ENCODE results near the gene STK11. TPM values are rescaled to one million over a fixed set of nuclear protein-coding genes. Genes with fewer than 3 reads are reported as not detected.

The STK11 gene
- total RNA-seq, 1 donor from 2014 or later, result 69.6 TPM

- Mint-ChIP-seq H3K27me3 (ENCODE audit: insufficient read depth) (no peaks in the 10 kb centered on the region), H3K4me1 (ENCODE audit: low read depth) (no peaks in the 10 kb centered on the region), H3K4me3 (no peak overlapping the region), H3K36me3 (ENCODE audit: low read depth) (peaks cover 13% of the 10 kb centered on the region), H3K9me3 (no peaks in the 10 kb centered on the region), H3K27ac (no peak overlapping the region)
- intact Hi-C loops (cut with micrococcal nuclease), result no loop called here
- DNase-seq (ENCODE audit: low spot score), result no peak
These were observed 40.7 kb upstream of the STK11 start for GRCh38 chr19:1164684-1165531.

- peaks cover 9% of the 10 kb centered on the region for H3K4me1 Mint-ChIP-seq (ENCODE audit: low read depth)
- H3K27ac Mint-ChIP-seq, result no peak overlapping the region
- no peak for DNase-seq (ENCODE audit: low spot score)
- H3K27me3 Mint-ChIP-seq (ENCODE audit: insufficient read depth), result no peaks in the 10 kb centered on the region
- peaks cover 21% of the 10 kb centered on the region for H3K36me3 Mint-ChIP-seq (ENCODE audit: low read depth)
- H3K9me3 Mint-ChIP-seq, result no peaks in the 10 kb centered on the region
- intact Hi-C loops (cut with micrococcal nuclease), result no loop called here
- no peak overlapping the region for H3K4me3 Mint-ChIP-seq
These were observed 38.6 kb upstream of the STK11 start for GRCh38 chr19:1166872-1167573.

GRCh38 chr19:1167687-1168571, 37.6 kb upstream of the STK11 start:
- no peak for DNase-seq (ENCODE audit: low spot score)
- H3K9me3 Mint-ChIP-seq, result no peaks in the 10 kb centered on the region
- H3K4me1 Mint-ChIP-seq (ENCODE audit: low read depth), result peaks cover 9% of the 10 kb centered on the region
- H3K27me3 Mint-ChIP-seq (ENCODE audit: insufficient read depth), result no peaks in the 10 kb centered on the region
- H3K36me3 Mint-ChIP-seq (ENCODE audit: low read depth), result peaks cover 20% of the 10 kb centered on the region
- intact Hi-C loops (cut with micrococcal nuclease), result no loop called here
- H3K27ac Mint-ChIP-seq, result no peak overlapping the region
- H3K4me3 Mint-ChIP-seq, result no peak overlapping the region

- no peak overlapping the region for H3K4me3 Mint-ChIP-seq
- peaks cover 9% of the 10 kb centered on the region for H3K4me1 Mint-ChIP-seq (ENCODE audit: low read depth)
- no peak for DNase-seq (ENCODE audit: low spot score)
- H3K36me3 Mint-ChIP-seq (ENCODE audit: low read depth), result peaks cover 19% of the 10 kb centered on the region
- H3K9me3 Mint-ChIP-seq, result no peaks in the 10 kb centered on the region
- H3K27ac Mint-ChIP-seq, result no peak overlapping the region
- H3K27me3 Mint-ChIP-seq (ENCODE audit: insufficient read depth), result no peaks in the 10 kb centered on the region
- intact Hi-C loops (cut with micrococcal nuclease), result no loop called here
These were observed 36.8 kb upstream of the STK11 start for GRCh38 chr19:1168572-1169410.

- Mint-ChIP-seq H3K9me3 (no peaks in the 10 kb centered on the region), H3K36me3 (ENCODE audit: low read depth) (peaks cover 19% of the 10 kb centered on the region), H3K27ac (no peak overlapping the region), H3K27me3 (ENCODE audit: insufficient read depth) (no peaks in the 10 kb centered on the region), H3K4me3 (no peak overlapping the region), H3K4me1 (ENCODE audit: low read depth) (peaks cover 9% of the 10 kb centered on the region)
- intact Hi-C loops (cut with micrococcal nuclease), result no loop called here
- DNase-seq (ENCODE audit: low spot score), result no peak
These were observed 36.2 kb upstream of the STK11 start for GRCh38 chr19:1169411-1169791.

- Mint-ChIP-seq H3K4me1 (ENCODE audit: low read depth) (peaks cover 13% of the 10 kb centered on the region), H3K36me3 (ENCODE audit: low read depth) (peaks cover 19% of the 10 kb centered on the region), H3K4me3 (peak overlapping the region; percentile 51), H3K27ac (peak overlapping the region; percentile 31), H3K9me3 (no peaks in the 10 kb centered on the region), H3K27me3 (ENCODE audit: insufficient read depth) (no peaks in the 10 kb centered on the region)
- no peak for DNase-seq (ENCODE audit: low spot score)
- intact Hi-C loops (cut with micrococcal nuclease), result no loop called here
These were observed 35.4 kb upstream of the STK11 start for GRCh38 chr19:1169921-1170885.

GRCh38 chr19:1170938-1171754, 34.4 kb upstream of the STK11 start:
- intact Hi-C loops (cut with micrococcal nuclease), result no loop called here
- H3K27ac Mint-ChIP-seq, result peak overlapping the region; percentile 25
- DNase-seq (ENCODE audit: low spot score), result no peak
- no peaks in the 10 kb centered on the region for H3K27me3 Mint-ChIP-seq (ENCODE audit: insufficient read depth)
- H3K9me3 Mint-ChIP-seq, result no peaks in the 10 kb centered on the region
- H3K4me1 Mint-ChIP-seq (ENCODE audit: low read depth), result peaks cover 16% of the 10 kb centered on the region
- peaks cover 19% of the 10 kb centered on the region for H3K36me3 Mint-ChIP-seq (ENCODE audit: low read depth)
- peak overlapping the region; percentile 51 for H3K4me3 Mint-ChIP-seq

GRCh38 chr19:1171755-1172352, 33.7 kb upstream of the STK11 start:
- Mint-ChIP-seq H3K36me3 (ENCODE audit: low read depth) (peaks cover 15% of the 10 kb centered on the region), H3K4me3 (peak overlapping the region; percentile 89), H3K27ac (no peak overlapping the region)

GRCh38 chr19:1172353-1173158, 33.0 kb upstream of the STK11 start:
- DNase-seq (ENCODE audit: low spot score), result no peak
- Mint-ChIP-seq H3K27ac (peak overlapping the region; percentile 29), H3K4me3 (peak overlapping the region; percentile 89), H3K9me3 (no peaks in the 10 kb centered on the region), H3K27me3 (ENCODE audit: insufficient read depth) (no peaks in the 10 kb centered on the region), H3K36me3 (ENCODE audit: low read depth) (peaks cover 15% of the 10 kb centered on the region), H3K4me1 (ENCODE audit: low read depth) (peaks cover 22% of the 10 kb centered on the region)
- intact Hi-C loops (cut with micrococcal nuclease), result no loop called here

More at GRCh38 chr19:1171755-1172352, 33.7 kb upstream of the STK11 start:
- DNase-seq (ENCODE audit: low spot score), result no peak
- H3K27me3 Mint-ChIP-seq (ENCODE audit: insufficient read depth), result no peaks in the 10 kb centered on the region
- no peaks in the 10 kb centered on the region for H3K9me3 Mint-ChIP-seq
- H3K4me1 Mint-ChIP-seq (ENCODE audit: low read depth), result peaks cover 16% of the 10 kb centered on the region
- intact Hi-C loops (cut with micrococcal nuclease), result no loop called here
